Measurements from ENCODE around the gene CFAP410.
"Not testable (repeated sequence)": the region's sequence is repeated elsewhere in the genome, so short reads cannot be mapped to it uniquely, and the experiment has no call there.

The CFAP410 gene

GRCh38 chr21:44368711-44369446 lies 29.7 kb upstream of the CFAP410 start:
- no peak for DNase-seq (ENCODE audit: low spot score)

GRCh38 chr21:44366586-44367211 lies 27.5 kb upstream of the CFAP410 start:
- no peak for DNase-seq (ENCODE audit: low spot score)

GRCh38 chr21:44365967-44366585 lies 26.9 kb upstream of the CFAP410 start:
- no peak for DNase-seq (ENCODE audit: low spot score)

DNA sequence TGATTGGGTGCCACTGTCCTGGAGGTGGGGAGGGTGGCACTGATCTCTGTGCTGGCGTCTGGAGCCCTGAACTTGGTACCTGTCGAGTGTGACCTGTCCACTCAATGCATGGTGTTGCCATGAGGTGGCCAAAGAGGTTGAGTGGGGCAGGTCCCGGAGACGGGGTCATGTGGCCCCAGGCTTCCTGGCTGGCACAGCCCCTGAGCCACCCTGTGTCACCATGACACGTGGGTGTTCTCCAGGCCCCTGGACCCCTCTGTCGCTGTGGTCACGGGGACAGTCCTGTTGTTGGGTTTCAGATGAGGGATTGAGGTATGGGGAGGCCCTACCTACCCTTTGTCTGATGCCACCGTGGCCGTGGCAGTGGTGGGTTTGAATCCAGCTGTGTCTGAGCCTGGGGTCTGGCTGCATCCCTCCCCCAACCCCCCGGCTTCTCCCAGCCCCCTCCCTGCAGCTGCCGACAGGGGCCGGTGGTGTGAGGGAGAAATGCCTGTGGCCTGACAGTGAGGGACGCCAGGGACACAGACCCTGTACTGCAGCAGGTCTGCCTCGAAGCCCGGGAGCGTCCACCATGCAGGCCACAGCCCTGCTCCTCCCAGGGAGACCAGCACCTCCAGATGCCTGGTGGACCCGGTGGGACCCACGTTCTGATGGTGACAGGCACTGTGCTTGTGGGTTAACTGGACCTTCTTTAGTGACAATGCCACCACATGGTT lies 26.2 kb upstream of the CFAP410 start:
- DNase-seq (ENCODE audit: low spot score): no peak

- no peak for DNase-seq (ENCODE audit: low spot score)
Observed at GRCh38 chr21:44364151-44365053, 25.2 kb upstream of the CFAP410 start.

- DNase-seq (ENCODE audit: low spot score): no peak
Observed at GRCh38 chr21:44363278-44363677, 24.1 kb upstream of the CFAP410 start.

DNA sequence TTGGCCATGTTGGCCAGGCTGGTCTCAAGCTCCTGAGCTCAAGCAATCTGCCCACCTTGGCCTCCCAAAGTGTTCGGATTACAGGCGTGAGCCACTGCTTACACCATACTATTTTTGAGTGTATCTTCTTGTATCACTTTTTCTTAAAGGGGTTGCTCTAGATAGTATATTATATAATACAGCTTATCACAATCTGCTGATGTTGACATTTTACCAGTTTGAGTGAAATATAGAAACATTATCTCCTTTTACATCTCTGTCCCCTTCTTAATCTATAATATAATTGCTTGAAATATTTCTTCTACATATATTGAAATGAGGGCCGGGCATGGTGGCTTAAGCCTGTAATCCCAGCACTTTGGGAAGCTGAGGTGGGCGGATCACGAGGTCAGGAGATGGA lies 22.7 kb upstream of the CFAP410 start:
- DNase-seq (ENCODE audit: low spot score): not testable (repeated sequence)

- no peak for DNase-seq (ENCODE audit: low spot score)
Observed at GRCh38 chr21:44360159-44360558, 21.0 kb upstream of the CFAP410 start.

DNA sequence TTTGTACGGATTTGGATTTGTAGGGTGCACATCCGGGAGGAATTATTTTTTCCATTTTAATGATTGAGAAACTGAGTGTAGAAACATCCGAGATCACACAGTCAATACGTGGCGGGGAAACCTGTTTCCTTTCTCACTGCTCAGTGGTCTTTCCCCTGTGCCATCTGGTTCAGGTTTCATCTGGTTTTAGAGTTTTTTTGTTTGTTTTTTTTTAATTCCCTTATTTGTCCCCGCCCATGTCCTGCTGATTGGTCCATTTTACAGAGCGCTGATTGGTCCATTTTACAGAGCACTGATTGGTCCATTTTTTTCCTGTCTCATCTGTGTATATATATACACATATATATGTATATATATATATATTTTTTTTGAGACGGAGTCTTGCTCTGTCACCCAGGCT lies 20.2 kb upstream of the CFAP410 start:
- no peak for DNase-seq (ENCODE audit: low spot score)

DNA sequence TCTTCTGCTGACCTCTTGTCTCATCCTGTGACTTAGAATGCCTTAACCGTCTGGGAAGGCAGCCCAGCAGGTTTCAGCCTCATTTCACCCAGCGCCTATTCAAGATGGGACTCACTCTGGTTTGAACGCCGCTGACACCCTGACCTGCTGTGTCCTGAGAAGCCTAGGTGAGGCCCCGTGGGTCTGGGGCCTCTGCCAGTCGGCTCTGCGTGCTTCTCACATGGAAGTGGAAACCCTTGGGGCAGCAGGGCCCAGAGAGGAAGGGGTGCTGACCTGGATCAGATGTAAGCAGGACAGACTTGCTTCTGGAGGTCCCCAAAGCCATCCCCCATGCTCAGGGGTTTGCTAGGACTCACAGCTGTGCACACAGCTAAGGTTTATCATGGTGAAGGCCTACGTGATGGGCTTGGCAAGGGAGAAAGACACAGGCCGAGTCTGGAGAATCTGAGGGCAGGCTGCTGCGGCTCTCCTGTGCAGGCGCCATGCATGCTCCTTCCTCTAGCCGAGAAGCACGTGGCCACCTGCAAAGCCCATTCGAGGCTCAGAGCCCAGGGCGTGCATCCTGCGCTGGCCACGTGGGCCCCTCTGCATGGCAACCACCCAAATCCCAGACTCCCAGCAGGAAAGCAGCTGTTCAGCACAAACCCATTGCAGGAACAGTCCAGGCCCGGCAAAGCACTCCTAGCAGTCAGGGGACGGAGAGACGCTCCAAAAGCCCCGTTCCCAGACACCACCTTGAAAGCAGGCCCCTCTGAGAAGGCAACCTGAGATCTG lies 18.1 kb upstream of the CFAP410 start:
- DNase-seq (ENCODE audit: low spot score): no peak

- peak; percentile 75 for DNase-seq (ENCODE audit: low spot score)
Observed at GRCh38 chr21:44356636-44357035, 17.4 kb upstream of the CFAP410 start.

GRCh38 chr21:44356160-44356559 lies 17.0 kb upstream of the CFAP410 start:
- DNase-seq (ENCODE audit: low spot score): no peak

- DNase-seq (ENCODE audit: low spot score): peak; percentile 5
Observed at GRCh38 chr21:44354775-44355771, 15.9 kb upstream of the CFAP410 start.

DNA sequence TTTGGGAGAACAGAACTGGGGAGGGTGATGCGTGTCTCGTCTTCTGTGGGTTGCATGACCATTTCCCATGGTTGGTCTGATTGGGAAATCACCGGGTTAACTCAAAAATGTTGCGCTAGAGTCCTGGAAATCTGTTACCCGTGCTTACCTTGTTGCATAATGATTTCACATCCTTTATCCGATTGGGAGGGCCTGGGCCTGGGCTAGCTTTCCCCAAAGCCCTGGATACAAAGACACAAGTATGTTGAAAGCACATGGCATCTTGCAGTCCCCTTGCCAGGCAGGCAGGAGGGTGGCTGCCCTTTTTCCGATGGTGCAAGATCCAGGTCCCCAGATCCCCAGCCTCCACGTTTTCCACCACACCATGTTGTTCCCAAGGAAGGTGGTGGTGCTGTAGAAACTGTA lies 14.8 kb upstream of the CFAP410 start:
- no peak for DNase-seq (ENCODE audit: low spot score)

GRCh38 chr21:44353191-44353970 lies 14.2 kb upstream of the CFAP410 start, which contains the start of gene TRPM2:
TSS of gene TRPM2 (plus strand) at chr21:44353621. CDS start at chr21:44353701, 80 bp downstream.
- DNase-seq (ENCODE audit: low spot score): no peak

DNA sequence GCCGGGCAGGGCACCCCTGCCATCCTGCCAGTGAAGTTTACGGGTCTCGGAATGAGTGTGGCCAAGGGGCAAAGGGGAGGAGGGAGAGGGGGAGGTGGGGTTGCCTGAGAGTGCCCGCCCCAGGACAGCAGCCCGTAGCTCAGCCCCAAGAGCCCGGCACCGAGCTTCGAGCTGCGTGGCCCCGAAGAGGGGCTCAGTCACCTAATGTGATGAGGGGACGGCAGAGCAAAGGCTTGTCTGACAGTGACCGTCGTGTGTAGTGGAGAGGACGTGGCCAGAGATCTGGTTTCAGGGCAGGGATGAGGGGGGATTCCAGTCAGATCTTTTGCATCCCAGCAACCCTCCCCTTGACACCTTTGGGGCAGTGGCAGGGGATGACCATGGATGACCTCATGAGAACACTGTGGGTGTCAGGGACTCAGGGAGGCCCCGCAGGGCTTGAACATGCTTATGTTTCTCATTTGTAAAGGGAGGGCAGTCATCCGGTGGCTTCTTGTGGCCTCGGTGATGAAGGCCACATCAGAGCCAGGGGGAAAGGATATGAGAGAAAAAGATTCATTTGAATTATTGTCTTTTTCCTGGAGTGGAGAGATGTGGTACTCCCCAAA lies 13.2 kb upstream of the CFAP410 start:
- no peak for DNase-seq (ENCODE audit: low spot score)

- DNase-seq (ENCODE audit: low spot score): no peak
Observed at GRCh38 chr21:44351535-44352252, 12.5 kb upstream of the CFAP410 start.

Measured in kidney tubule cell (primary cell).